Skeletal muscle cell (primary cell): ENCODE data around the gene NSMCE1.

Experiments
- DNase-seq: peaks from one replicate; pipeline ENCODE4 v3.0.0-alpha.2; 2010; ENCODE audit warnings: low read depth
- H3K4me3 ChIP-seq: 2 replicates; pipeline ENCODE4 v1.5.1; 2011; ENCODE audit warnings: low read depth, mild to moderate bottlenecking, control low read depth, low read length, moderate library complexity

NSMCE1 gene

GRCh38 chr16:27181019-27181790 is 87.4 kb downstream of the NSMCE1 start:
- H3K4me3 ChIP-seq, result no peak overlapping the region
- DNase-seq, result no peak

DNA sequence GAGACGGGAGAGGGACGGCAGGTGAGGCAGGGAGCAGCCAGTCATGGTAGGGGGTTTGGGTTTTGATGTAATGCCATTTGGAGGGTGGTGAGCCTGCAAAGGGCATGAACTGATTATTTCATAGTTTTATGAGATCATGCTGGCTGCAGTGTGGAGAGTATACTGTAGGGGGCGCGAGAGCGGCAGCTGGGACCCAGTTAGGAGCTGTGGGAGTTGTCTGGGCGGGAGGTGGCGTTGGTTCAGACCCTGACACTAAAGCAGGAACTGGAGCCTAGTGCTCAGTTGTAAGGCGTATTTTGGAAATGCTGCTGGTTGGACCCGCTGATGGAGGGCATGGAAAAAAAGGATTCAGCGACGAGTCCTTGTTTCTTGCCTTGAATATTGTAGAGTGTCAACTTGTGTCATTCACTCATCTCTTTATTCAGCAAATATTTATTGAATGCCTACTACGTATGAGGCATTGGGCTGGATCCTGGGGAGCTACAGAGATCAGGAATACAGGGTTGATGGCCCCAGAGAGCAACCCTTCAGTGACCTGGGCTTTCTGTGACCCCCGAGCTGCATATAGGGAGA is 89.0 kb downstream of the NSMCE1 start:
- no peak overlapping the region for H3K4me3 ChIP-seq
- no peak for DNase-seq

- H3K4me3 ChIP-seq, result no peak overlapping the region
- peak; percentile 31 for DNase-seq
Observed at GRCh38 chr16:27177031-27177774, 91.4 kb downstream of the NSMCE1 start.

DNA sequence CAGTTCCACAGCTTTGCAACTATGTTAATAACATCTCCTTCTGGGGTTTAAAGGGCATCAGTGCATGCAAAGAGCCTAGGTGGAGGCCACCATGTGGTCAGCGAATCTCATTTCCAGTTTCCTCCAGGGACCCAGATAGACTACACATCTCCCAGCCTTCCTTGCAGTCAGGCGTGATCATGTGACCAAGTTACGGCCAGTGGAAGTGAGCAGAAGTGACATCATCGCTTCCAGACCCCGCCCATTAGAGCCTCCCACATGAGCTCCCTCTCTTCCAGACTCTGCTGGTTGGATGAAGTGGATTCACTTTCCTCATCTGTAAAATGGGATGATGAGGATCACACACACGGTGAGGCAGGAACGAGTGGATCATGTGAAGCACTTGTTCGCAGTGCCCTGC is 92.7 kb downstream of the NSMCE1 start:
- DNase-seq, result no peak
- no peak overlapping the region for H3K4me3 ChIP-seq
